ENCODE results near the gene CSF3R. TPM values are rescaled to one million over a fixed set of nuclear protein-coding genes. Genes with fewer than 3 reads are reported as not detected.

CSF3R gene
- polyA plus RNA-seq, 1 donor from 2014 or later = 1.9 TPM

- Mint-ChIP-seq H3K4me3 (no peak overlapping the region), H3K36me3 (no peaks in the 10 kb centered on the region), H3K4me1 (peaks cover 3 to 14% (median 9%) of the 10 kb centered on the region in 3 donors), H3K27ac (no peak overlapping the region), H3K9me3 (no peaks in the 10 kb centered on the region), H3K27me3 (no peaks in the 10 kb centered on the region)
Measured at GRCh38 chr1:36417931-36418330, 64.8 kb downstream of the CSF3R start.

Other genes with a start within 250 kb of the CSF3R start
- 0.46 TPM for gene SH3D21, start 176.5 kb downstream of the CSF3R start, polyA plus RNA-seq
- gene EVA1B, start 159.3 kb downstream of the CSF3R start, polyA plus RNA-seq = not detected
- gene STK40, start 97.0 kb downstream of the CSF3R start, polyA plus RNA-seq = 88.5 TPM
- 345 TPM for gene LSM10, start 85.0 kb downstream of the CSF3R start, polyA plus RNA-seq
- gene OSCP1, start 32.5 kb downstream of the CSF3R start, polyA plus RNA-seq = 0.74 TPM
- 72.0 TPM for gene MRPS15, start 18.5 kb downstream of the CSF3R start, polyA plus RNA-seq